Measurements from ENCODE around the gene DHX34. TPM values are rescaled to one million over a fixed set of nuclear protein-coding genes. Genes with fewer than 3 reads are reported as not detected.

The DHX34 gene
- total RNA-seq, 1 experiment from 2014 or later, result 38.2 TPM

GRCh38 chr19:47331490-47331889 is 17.6 kb upstream of the DHX34 start:
- no CpG with 5 or more reads among the region's 6 CpGs for WGBS (ENCODE audit: extremely low coverage, insufficient read length, low lambda C conversion rate)
- H4K8ac ChIP-seq (replicated peaks; ENCODE audit: insufficient read length, low read depth, low read length), result no peak overlapping the region

More at GRCh38 chr19:47331490-47331889, 17.6 kb upstream of the DHX34 start:
- Histone ChIP-seq H3K9ac (ENCODE audit: extremely low read depth, insufficient read length, low read length) (no peak overlapping the region), H2AK5ac (ENCODE audit: insufficient read length, low read length) (no peak overlapping the region), H3K18ac (ENCODE audit: insufficient read length, low read depth, low read length) (no peak overlapping the region), H3K9me3 (ENCODE audit: control insufficient read depth, low read depth, low read length) (no peaks in the 10 kb centered on the region), H3K56ac (ENCODE audit: insufficient read length, low read depth, low read length) (no peak overlapping the region), H4K5ac (ENCODE audit: insufficient read length, low read depth, low read length) (no peak overlapping the region), H3K23me2 (ENCODE audit: insufficient read length, low read depth, low read length, poor library complexity, severe bottlenecking) (no peaks in the 10 kb centered on the region), H3K14ac (ENCODE audit: insufficient read depth, low read length) (no peak overlapping the region), H2BK5ac (ENCODE audit: insufficient read length, low read length) (no peak overlapping the region), H2BK15ac (ENCODE audit: low read depth, low read length) (no peak overlapping the region), H2BK12ac (ENCODE audit: insufficient read length, low read depth, low read length) (no peak overlapping the region), H3T11ph (ENCODE audit: low read length) (no peak overlapping the region), H4K91ac (ENCODE audit: insufficient read length, low read depth, low read length) (no peak overlapping the region), H3K27ac (ENCODE audit: insufficient read length, low read depth, low read length) (no peak overlapping the region), H2BK120ac (ENCODE audit: low read depth, low read length, poor library complexity, severe bottlenecking) (no peak overlapping the region), H3K79me1 (ENCODE audit: insufficient read depth, low read depth, low read length, poor library complexity, severe bottlenecking) (no peaks in the 10 kb centered on the region), H3K4ac (ENCODE audit: low read depth, low read length) (no peak overlapping the region), H3K4me2 (ENCODE audit: insufficient read depth, insufficient read length, low read length) (no peak overlapping the region), H4K20me1 (ENCODE audit: control insufficient read depth, insufficient read depth, insufficient read length) (no peaks in the 10 kb centered on the region), H2BK20ac (ENCODE audit: low read depth, low read length, poor library complexity, severe bottlenecking) (no peak overlapping the region), H3K27me3 (ENCODE audit: insufficient read depth, low read length) (no peaks in the 10 kb centered on the region), H3K23ac (ENCODE audit: insufficient read length, low read depth, low read length) (no peak overlapping the region), H3K4me1 (ENCODE audit: insufficient read depth, low read length) (no peaks in the 10 kb centered on the region), H2AFZ (ENCODE audit: low read length) (no peak overlapping the region), H3K79me2 (ENCODE audit: insufficient read depth, low read length) (no peaks in the 10 kb centered on the region)
- Mint-ChIP-seq H3K36me3 (ENCODE audit: insufficient read depth in 1 of 3, low read depth in 3 of 3) (no peaks in the 10 kb centered on the region), H3K9me3 (no peaks in the 10 kb centered on the region), H3K4me3 (no peak overlapping the region; a peak in 1 of 5 replicates), H3K27ac (no peak overlapping the region), H3K4me1 (peaks cover 3 to 4% of the 10 kb centered on the region in 2 experiments; a peak in 3 of 4 replicates), H3K27me3 (ENCODE audit: low read depth) (peaks cover 2% of the 10 kb centered on the region; the same call in 1 of the 2 replicates)
- DNase-seq, result no peak
- TF ChIP-seq CTCF (conservative IDR thresholded peaks at IDR 0.05), result no peak
